ENCODE measurements around the gene EDAR. TPM values are rescaled to one million over a fixed set of nuclear protein-coding genes. Genes with fewer than 3 reads are reported as not detected.

Gene EDAR
- polyA plus RNA-seq, 1 donor (not counting 4 experiments of a cell fraction or from before 2014, with no cell fraction given): 0.21 TPM

DNA sequence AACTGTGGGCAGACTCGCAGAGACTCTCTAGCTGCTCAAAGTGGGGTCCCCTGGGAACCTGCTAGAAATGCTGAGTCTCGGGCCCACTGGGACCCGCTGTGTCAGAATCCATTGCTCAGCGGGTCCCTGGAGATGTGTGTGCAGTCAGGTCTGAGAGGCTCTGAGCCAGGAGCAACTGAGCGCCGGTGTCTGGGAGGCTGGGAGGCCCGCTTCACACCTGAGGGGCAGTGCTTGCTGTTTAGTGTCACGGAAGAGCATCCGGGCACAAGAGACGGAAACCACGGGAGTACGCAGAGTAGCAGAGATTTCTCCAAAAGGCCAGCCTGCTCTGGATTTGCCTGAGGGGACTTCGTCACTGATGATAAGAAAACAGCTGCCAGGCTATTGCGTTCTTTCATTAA is 70.1 kb downstream of the EDAR start:
- FAIRE-seq (no peak), DNase-seq (ENCODE audit: low read depth, low spot score) (no peak)
- H3K36me3 ChIP-seq (ENCODE audit: control insufficient read depth in 2 of 2, extremely low read depth in 1 of 2, insufficient read depth in 2 of 2, low read length in 2 of 2): no peaks in the 10 kb centered on the region
- no peaks in the 10 kb centered on the region for H3K9me1 ChIP-seq (ENCODE audit: control insufficient read depth, extremely low read depth, insufficient read depth, low read length)
- no peak overlapping the region for H3K4me3 ChIP-seq (ENCODE audit: control insufficient read depth in 2 of 3, extremely low read depth in 1 of 3, insufficient read depth in 2 of 3, low read depth in 1 of 3, low read length in 3 of 3)
- peaks cover 13% of the 10 kb centered on the region for H4K20me1 ChIP-seq (ENCODE audit: control insufficient read depth, extremely low read depth, insufficient read depth, low read length)
- no peak overlapping the region for H3K27ac ChIP-seq (ENCODE audit: control insufficient read depth, insufficient read depth, low read length)
- dilution Hi-C loops (cut with MboI; ENCODE audit: extremely low pct_ligation_motif_present, low sequenced_read_pairs): no loop called here
- no peak overlapping the region for H3K9ac ChIP-seq (ENCODE audit: control insufficient read depth, extremely low read depth, insufficient read depth, low read length)
- H3K4me2 ChIP-seq (ENCODE audit: control insufficient read depth, extremely low read depth, insufficient read depth, low read depth, low read length): no peak overlapping the region
- TF ChIP-seq, protein P1, sequence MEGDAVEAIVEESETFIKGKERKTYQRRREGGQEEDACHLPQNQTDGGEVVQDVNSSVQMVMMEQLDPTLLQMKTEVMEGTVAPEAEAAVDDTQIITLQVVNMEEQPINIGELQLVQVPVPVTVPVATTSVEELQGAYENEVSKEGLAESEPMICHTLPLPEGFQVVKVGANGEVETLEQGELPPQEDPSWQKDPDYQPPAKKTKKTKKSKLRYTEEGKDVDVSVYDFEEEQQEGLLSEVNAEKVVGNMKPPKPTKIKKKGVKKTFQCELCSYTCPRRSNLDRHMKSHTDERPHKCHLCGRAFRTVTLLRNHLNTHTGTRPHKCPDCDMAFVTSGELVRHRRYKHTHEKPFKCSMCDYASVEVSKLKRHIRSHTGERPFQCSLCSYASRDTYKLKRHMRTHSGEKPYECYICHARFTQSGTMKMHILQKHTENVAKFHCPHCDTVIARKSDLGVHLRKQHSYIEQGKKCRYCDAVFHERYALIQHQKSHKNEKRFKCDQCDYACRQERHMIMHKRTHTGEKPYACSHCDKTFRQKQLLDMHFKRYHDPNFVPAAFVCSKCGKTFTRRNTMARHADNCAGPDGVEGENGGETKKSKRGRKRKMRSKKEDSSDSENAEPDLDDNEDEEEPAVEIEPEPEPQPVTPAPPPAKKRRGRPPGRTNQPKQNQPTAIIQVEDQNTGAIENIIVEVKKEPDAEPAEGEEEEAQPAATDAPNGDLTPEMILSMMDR (optimal IDR thresholded peaks at IDR 0.05 in 1 of 3, IDR thresholded peaks at IDR 0.05 in 1 of 3, conservative IDR thresholded peaks at IDR 0.05 in 1 of 3; ENCODE audit: extremely low read depth in 1 of 3, insufficient read depth in 2 of 3, low read length in 3 of 3): no peak
- no peak for TF ChIP-seq EZH2 (IDR thresholded peaks at IDR 0.05; ENCODE audit: low read length)
- H2AFZ ChIP-seq (ENCODE audit: control insufficient read depth, low read length): no peak overlapping the region
- peaks cover 26% of the 10 kb centered on the region for H3K27me3 ChIP-seq (ENCODE audit: control insufficient read depth, extremely low read depth, insufficient read depth, low read length)
- no peaks in the 10 kb centered on the region for H3K9me3 ChIP-seq (ENCODE audit: control insufficient read depth, low read depth, low read length)
- H3K79me2 ChIP-seq (ENCODE audit: control insufficient read depth, insufficient read depth, low read length): no peaks in the 10 kb centered on the region
- peaks cover 28% of the 10 kb centered on the region for H3K4me1 ChIP-seq (ENCODE audit: control insufficient read depth, extremely low read depth, insufficient read depth, low read length)

DNA sequence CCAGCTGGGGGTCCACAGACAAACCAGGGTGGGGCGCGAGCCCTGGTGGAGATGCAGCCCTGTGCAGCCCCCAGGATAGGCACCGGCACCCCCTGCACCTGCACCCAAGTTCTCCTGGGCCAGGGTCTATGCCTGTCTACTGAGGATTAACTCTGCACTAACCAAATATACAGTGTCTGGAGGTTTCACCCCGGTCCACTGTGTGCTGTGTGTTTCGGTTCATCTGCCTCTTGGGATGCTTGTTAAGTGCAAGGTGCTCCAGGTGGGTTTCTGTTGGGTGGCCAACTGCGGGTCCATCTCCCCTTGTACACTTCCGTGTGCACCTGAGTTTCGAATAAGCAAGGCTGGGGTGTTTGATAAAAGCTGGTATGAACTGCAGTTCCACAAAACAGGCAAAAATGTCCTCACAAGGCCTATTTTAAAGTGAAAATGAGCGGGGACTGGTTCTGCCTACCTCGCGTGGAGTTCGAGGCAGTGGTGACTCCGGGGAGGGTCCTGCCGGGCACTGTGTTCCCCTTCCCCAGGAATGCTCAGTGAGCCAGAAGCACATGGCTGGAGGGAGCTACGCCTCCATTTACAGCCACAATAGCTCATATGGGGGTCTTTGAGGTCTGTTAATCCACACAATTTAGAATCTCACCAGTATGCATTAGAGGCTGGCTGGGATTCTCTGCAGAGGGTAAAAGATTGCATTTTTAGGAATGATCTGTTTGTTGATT is 70.7 kb downstream of the EDAR start:
- Histone ChIP-seq H4K20me1 (ENCODE audit: control insufficient read depth, extremely low read depth, insufficient read depth, low read length) (peaks cover 8% of the 10 kb centered on the region), H3K9me3 (ENCODE audit: control insufficient read depth, low read depth, low read length) (no peaks in the 10 kb centered on the region), H3K9me1 (ENCODE audit: control insufficient read depth, extremely low read depth, insufficient read depth, low read length) (no peaks in the 10 kb centered on the region), H3K4me3 (ENCODE audit: control insufficient read depth in 2 of 3, extremely low read depth in 1 of 3, insufficient read depth in 2 of 3, low read depth in 1 of 3, low read length in 3 of 3) (no peak overlapping the region), H3K4me1 (ENCODE audit: control insufficient read depth, extremely low read depth, insufficient read depth, low read length) (peaks cover 22% of the 10 kb centered on the region), H3K4me2 (ENCODE audit: control insufficient read depth, extremely low read depth, insufficient read depth, low read depth, low read length) (no peak overlapping the region), H3K27ac (ENCODE audit: control insufficient read depth, insufficient read depth, low read length) (no peak overlapping the region), H3K27me3 (ENCODE audit: control insufficient read depth, extremely low read depth, insufficient read depth, low read length) (peaks cover 22% of the 10 kb centered on the region), H2AFZ (ENCODE audit: control insufficient read depth, low read length) (no peak overlapping the region), H3K36me3 (ENCODE audit: control insufficient read depth in 2 of 2, extremely low read depth in 1 of 2, insufficient read depth in 2 of 2, low read length in 2 of 2) (no peaks in the 10 kb centered on the region), H3K79me2 (ENCODE audit: control insufficient read depth, insufficient read depth, low read length) (no peaks in the 10 kb centered on the region), H3K9ac (ENCODE audit: control insufficient read depth, extremely low read depth, insufficient read depth, low read length) (no peak overlapping the region)
- FAIRE-seq (no peak), DNase-seq (ENCODE audit: low read depth, low spot score) (no peak)
- TF ChIP-seq, protein P1 (optimal IDR thresholded peaks at IDR 0.05 in 1 of 3, IDR thresholded peaks at IDR 0.05 in 1 of 3, conservative IDR thresholded peaks at IDR 0.05 in 1 of 3; ENCODE audit: extremely low read depth in 1 of 3, insufficient read depth in 2 of 3, low read length in 3 of 3): no peak
- no peak for TF ChIP-seq EZH2 (IDR thresholded peaks at IDR 0.05; ENCODE audit: low read length)
- dilution Hi-C loops (cut with MboI; ENCODE audit: extremely low pct_ligation_motif_present, low sequenced_read_pairs): no loop called here
